ENCODE data around the gene ZNF213.

ZNF213 gene

DNA sequence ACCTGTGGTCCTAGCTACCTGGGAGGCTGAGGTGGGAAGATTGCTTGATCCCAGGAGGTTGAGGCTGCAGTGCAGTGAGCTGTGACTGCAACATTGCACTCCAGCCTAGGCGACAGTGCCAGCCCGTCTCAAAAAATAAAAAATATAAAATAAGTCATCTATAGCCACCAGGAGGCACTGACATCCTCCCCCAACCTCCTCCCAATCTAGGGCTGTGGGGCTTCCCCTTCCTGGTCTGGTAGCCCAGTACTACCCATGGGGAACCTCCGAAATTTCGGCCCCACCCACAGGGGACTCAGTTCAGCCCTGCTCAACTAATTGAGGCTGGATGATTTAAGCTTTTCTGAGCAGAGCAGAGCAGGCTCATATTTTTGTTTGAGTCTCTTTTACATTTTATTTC, 39.0 kb upstream of the ZNF213 start:
- Histone ChIP-seq H3K4me3 (ENCODE audit: low read length) (no peak overlapping the region), H3K9ac (ENCODE audit: low read length) (no peak overlapping the region), H3K4me1 (ENCODE audit: control insufficient read depth, insufficient read depth, low read length) (peaks cover 3% of the 10 kb centered on the region), H3K27me3 (ENCODE audit: control insufficient read depth, insufficient read depth, low read length) (no peaks in the 10 kb centered on the region), H3K27ac (ENCODE audit: low read depth, low read length) (no peak overlapping the region), H3K36me3 (ENCODE audit: control insufficient read depth, insufficient read depth, low read length) (no peaks in the 10 kb centered on the region)

DNA sequence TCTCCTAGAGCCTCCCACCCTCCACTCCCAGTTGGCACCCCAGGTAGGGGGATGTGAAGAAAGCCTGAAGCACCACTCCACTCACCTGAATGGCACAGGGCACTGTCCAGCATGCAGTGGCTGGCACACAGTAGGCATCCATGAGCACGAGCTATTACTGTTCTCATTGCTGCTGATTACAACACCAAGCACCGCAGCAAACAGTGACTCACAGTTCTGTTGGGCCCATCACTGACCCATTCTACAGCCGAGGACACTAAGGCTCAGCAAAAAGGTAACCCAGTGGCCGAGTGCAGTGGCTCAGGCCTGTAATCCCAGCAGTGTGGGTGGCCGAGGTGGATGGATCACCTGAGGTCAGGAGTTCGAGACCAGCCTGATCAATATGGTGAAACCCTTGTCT, 38.5 kb upstream of the ZNF213 start:
- H3K4me3 ChIP-seq (ENCODE audit: low read length): no peak overlapping the region
- H3K9ac ChIP-seq (ENCODE audit: low read length): no peak overlapping the region
- peaks cover 3% of the 10 kb centered on the region for H3K4me1 ChIP-seq (ENCODE audit: control insufficient read depth, insufficient read depth, low read length)
- H3K27ac ChIP-seq (ENCODE audit: low read depth, low read length): no peak overlapping the region
- no peaks in the 10 kb centered on the region for H3K36me3 ChIP-seq (ENCODE audit: control insufficient read depth, insufficient read depth, low read length)
- no peaks in the 10 kb centered on the region for H3K27me3 ChIP-seq (ENCODE audit: control insufficient read depth, insufficient read depth, low read length)

DNA sequence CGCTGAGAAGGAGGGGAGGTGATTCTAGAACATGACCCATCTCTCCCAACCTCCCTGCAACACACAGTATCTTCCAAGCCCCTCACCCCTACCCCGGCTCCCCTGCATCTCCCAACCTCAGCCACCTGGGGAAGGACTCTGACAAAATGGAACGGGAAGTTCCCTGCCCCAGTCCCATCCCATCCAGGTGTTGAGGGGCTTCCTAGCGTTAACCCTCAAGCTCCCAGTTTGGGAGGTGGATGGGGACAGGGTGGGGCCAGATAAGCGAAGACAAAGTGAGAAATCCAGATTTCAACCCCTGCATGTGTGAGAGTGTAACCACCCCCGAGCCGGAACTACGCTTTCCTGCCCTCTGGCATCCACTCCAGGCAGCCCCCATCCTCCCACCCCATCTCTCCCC, 37.6 kb upstream of the ZNF213 start:
- Histone ChIP-seq H3K27ac (ENCODE audit: low read depth, low read length) (no peak overlapping the region), H3K4me3 (ENCODE audit: low read length) (no peak overlapping the region), H3K36me3 (ENCODE audit: control insufficient read depth, insufficient read depth, low read length) (no peaks in the 10 kb centered on the region), H3K27me3 (ENCODE audit: control insufficient read depth, insufficient read depth, low read length) (no peaks in the 10 kb centered on the region), H3K9ac (ENCODE audit: low read length) (no peak overlapping the region), H3K4me1 (ENCODE audit: control insufficient read depth, insufficient read depth, low read length) (peaks cover 3% of the 10 kb centered on the region)

DNA sequence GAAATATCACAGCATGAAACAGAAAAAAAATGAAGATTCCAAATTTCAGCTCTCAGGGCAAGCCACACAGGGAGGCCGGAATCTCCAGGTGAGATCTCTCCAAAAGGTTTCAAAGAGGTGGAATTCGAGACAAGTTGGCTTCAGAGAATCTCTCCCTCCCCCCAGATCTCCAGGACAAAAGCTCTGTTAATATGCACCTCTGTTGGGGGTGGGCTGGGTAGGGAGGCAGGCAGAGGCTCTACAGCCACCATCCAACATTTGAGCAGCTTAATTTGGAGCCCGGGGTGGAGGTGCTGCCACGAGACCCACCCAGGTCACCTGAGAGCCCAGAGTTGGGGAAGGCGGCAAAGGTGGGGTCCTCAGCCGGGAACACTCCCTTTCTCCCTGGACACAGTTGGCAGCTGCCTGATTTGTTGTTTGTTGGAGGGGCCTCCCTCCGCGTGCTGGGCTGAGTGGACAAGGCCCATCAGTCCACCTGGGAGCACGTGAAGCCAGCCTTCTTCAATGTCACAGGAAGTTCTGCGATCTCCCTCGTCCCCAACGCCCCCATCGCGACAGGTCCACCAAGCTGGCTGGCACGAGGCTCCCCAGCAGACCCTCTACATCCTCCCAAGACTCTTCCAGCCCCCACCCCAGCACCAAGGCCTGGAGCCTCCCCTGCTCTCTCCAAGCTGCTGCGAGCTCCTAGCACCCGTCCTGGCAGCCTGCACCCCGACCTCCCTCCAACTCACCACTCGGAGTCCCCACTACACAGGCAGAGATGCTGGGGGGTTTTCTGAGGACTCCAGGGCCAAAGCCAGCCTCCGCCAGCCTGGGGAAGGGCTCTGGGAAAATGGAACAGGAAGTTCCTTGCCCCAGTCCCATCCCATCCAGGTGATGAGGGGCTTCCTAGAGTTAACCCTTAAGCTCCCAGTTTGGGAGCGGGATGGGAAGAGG, 36.1 kb upstream of the ZNF213 start, which contains the start of gene ZSCAN10:
ZSCAN10 (minus strand) TSS at position 836 of the 936 bp plus-strand sequence. CDS start 6,357 bp downstream, outside the sequence.
- Histone ChIP-seq H3K4me1 (ENCODE audit: control insufficient read depth, insufficient read depth, low read length) (peaks cover 3% of the 10 kb centered on the region), H3K27ac (ENCODE audit: low read depth, low read length) (no peak within 1 kb of the TSS), H3K9ac (ENCODE audit: low read length) (peak within 1 kb of the TSS; percentile 17), H3K27me3 (ENCODE audit: control insufficient read depth, insufficient read depth, low read length) (no peaks in the 10 kb centered on the region), H3K4me3 (ENCODE audit: low read length) (peak within 1 kb of the TSS; percentile 44), H3K36me3 (ENCODE audit: control insufficient read depth, insufficient read depth, low read length) (no peaks in the 10 kb centered on the region)

DNA sequence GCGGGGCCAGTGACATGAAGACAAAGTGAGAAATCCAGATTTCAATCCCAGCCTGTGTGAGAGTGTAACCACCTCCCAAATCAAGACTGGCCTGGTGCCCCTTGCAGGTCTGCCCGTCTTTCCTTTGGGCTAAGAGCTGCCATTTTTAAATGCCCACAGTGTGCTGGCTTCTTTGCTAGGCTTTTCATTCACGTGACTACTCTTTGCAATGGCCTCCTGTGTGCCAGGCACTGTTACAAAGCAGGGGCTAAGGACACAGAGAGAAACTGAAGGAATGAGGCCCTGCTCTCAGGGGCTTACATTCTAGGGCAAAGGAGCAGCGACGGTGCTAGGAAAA, 35.5 kb upstream of the ZNF213 start:
- Histone ChIP-seq H3K36me3 (ENCODE audit: control insufficient read depth, insufficient read depth, low read length) (no peaks in the 10 kb centered on the region), H3K4me1 (ENCODE audit: control insufficient read depth, insufficient read depth, low read length) (peaks cover 3% of the 10 kb centered on the region), H3K27me3 (ENCODE audit: control insufficient read depth, insufficient read depth, low read length) (no peaks in the 10 kb centered on the region), H3K4me3 (ENCODE audit: low read length) (no peak overlapping the region), H3K27ac (ENCODE audit: low read depth, low read length) (no peak overlapping the region), H3K9ac (ENCODE audit: low read length) (no peak overlapping the region)

DNA sequence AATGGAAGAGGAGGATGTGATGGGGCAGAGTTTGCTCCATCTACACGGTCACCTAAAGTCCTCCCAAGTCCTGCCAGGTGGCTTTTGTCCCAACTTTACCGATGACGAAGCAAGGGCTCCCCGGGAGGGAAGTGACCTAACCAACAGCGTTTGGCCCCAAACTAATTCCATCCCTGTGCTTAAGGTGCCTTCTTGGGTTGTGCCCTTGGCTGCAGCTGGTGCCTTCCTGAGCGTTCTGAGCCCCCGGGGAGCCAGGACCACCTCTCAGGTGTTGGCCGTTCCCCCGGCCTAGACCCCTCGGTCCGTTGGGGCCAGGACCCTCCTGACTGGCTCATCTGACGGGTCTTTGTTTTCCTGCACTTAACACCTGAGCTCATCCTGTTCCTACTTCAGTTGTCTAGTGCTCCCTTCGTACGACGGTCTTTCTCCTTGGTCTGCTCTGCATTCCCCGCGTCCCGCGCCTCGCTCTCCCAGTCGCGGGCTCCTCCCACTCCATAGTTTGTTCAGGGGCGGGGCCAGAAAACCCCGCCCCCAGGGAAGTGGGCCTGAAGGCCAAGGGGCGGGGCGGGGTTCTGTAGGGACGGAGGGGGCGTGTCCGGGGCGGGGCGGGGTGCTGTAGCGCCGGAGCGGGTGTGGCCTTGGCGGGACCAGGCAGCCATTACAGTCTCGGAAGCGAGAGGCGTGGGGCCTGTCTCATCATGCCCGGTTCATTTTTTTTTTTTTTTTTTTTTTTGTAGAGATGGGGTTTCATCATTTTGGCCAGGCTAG, 34.9 kb upstream of the ZNF213 start:
- H3K27me3 ChIP-seq (ENCODE audit: control insufficient read depth, insufficient read depth, low read length): no peaks in the 10 kb centered on the region
- no peaks in the 10 kb centered on the region for H3K36me3 ChIP-seq (ENCODE audit: control insufficient read depth, insufficient read depth, low read length)
- no peak overlapping the region for H3K27ac ChIP-seq (ENCODE audit: low read depth, low read length)
- H3K4me3 ChIP-seq (ENCODE audit: low read length): peak overlapping the region; percentile 44
- H3K4me1 ChIP-seq (ENCODE audit: control insufficient read depth, insufficient read depth, low read length): peaks cover 3% of the 10 kb centered on the region
- peak overlapping the region; percentile 17 for H3K9ac ChIP-seq (ENCODE audit: low read length)

DNA sequence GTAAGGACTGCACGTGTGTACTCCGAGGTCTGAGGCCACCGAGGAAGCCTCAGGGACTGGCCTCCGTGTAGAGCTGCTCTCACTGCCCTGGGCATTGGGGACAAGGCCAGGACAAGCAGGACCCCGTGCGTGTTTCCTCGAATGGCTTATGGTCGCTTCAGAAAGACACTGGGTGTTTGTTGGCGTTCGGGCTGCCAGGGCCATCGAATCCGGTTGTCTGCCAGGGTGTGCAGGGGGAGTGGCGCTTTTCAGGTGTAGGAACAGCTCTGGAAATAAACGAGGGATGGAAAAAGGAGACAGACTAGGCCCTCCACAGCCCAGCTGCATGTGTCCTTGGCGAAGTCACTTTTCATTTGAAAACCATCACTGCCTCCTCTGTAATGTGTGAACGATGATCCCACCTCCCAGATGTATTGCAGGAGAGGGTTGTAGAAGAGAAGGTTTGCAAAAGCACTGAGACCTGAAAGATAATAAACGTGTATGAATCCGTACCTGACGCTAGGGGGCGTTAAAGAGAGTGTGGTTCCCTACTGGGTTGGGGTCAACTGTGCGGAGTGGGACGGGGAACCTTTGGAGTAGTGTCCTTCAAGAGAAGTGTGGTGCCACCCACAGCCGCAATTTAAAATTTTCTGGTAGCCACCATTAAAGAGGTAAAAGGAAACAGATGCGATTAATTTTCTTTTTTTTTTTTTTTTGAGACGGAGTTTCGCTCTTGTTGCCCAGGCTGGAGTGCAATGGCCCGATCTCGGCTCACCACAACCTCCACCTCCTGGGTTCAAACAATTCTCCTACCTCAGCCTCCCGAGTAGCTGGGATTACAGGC, 33.6 kb upstream of the ZNF213 start:
- H3K27me3 ChIP-seq (ENCODE audit: control insufficient read depth, insufficient read depth, low read length): no peaks in the 10 kb centered on the region
- H3K4me3 ChIP-seq (ENCODE audit: low read length): no peak overlapping the region
- H3K27ac ChIP-seq (ENCODE audit: low read depth, low read length): no peak overlapping the region
- H3K36me3 ChIP-seq (ENCODE audit: control insufficient read depth, insufficient read depth, low read length): no peaks in the 10 kb centered on the region
- peaks cover 6% of the 10 kb centered on the region for H3K4me1 ChIP-seq (ENCODE audit: control insufficient read depth, insufficient read depth, low read length)
- no peak overlapping the region for H3K9ac ChIP-seq (ENCODE audit: low read length)

DNA sequence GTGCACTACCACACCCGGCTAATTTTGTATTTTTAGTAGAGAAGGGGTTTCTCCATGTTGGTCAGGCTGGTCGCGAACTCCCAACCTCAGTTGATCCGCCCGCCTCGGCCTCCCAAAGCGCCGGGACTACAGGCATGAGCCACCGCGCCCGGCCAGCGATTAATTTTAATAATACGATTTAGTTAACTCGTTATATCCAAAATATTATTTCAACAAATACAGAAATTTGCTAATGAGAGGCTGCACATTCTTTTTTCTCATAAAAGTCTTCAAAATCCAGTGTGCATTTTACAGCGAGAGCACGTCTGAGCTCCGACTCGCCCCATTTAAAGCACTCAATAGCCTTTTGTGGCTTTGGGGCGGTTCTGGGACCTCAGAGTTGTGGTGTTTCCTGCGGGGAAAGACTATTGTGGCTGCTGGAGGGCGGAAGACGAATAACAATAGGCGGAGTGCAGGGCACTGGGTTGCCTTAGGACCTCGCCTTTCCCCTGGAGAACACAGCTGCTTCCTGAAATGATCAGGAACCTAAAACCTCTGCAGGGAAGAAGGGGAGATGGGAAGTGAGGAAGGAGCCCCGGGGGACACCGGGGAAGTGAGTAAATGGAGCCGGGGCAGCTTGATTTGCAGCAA, 32.9 kb upstream of the ZNF213 start:
- Histone ChIP-seq H3K4me3 (ENCODE audit: low read length) (no peak overlapping the region), H3K4me1 (ENCODE audit: control insufficient read depth, insufficient read depth, low read length) (peaks cover 6% of the 10 kb centered on the region), H3K9ac (ENCODE audit: low read length) (no peak overlapping the region), H3K36me3 (ENCODE audit: control insufficient read depth, insufficient read depth, low read length) (no peaks in the 10 kb centered on the region), H3K27me3 (ENCODE audit: control insufficient read depth, insufficient read depth, low read length) (no peaks in the 10 kb centered on the region), H3K27ac (ENCODE audit: low read depth, low read length) (no peak overlapping the region)

DNA sequence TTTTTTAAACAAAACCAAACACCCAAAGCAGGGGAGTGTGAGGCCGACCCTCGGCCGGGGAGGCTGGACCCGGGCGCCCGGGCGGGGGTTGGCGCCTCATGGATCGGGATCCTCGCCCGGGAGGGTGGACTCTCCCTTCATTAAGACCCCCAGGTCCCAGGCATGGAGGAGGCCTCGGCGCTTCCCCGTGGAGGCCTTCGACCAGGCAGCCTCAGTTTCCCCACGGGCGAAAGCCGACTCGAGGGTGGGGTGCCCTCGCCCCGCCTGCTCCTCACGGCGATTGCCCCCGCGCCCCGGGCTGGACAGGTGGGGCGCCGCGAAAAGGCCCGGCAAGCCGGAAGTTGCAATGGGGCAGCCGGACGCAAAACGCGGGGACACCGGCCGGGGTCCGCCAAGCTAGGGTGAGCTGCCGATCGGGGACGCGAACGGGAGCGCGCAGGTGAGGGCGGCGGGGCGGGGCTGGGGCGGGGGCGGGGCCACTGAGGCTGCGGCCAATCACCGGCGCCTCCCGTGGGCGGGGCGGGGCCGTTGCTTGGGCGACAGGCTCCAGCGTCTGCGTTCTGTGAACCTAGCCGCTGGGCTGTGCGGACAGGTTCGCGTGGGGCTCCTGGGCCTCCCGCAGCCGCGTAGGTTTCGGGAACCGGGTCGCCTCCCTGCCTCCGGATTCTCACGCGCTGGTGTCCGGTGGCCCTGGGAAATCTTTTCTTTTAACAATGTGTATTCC, 28.5 kb upstream of the ZNF213 start:
- Histone ChIP-seq H3K9ac (ENCODE audit: low read length) (peak overlapping the region; percentile 92), H3K36me3 (ENCODE audit: control insufficient read depth, insufficient read depth, low read length) (no peaks in the 10 kb centered on the region), H3K27me3 (ENCODE audit: control insufficient read depth, insufficient read depth, low read length) (no peaks in the 10 kb centered on the region), H3K27ac (ENCODE audit: low read depth, low read length) (peak overlapping the region; percentile 64), H3K4me1 (ENCODE audit: control insufficient read depth, insufficient read depth, low read length) (peaks cover 3% of the 10 kb centered on the region), H3K4me3 (ENCODE audit: low read length) (peak overlapping the region; percentile 88)

DNA sequence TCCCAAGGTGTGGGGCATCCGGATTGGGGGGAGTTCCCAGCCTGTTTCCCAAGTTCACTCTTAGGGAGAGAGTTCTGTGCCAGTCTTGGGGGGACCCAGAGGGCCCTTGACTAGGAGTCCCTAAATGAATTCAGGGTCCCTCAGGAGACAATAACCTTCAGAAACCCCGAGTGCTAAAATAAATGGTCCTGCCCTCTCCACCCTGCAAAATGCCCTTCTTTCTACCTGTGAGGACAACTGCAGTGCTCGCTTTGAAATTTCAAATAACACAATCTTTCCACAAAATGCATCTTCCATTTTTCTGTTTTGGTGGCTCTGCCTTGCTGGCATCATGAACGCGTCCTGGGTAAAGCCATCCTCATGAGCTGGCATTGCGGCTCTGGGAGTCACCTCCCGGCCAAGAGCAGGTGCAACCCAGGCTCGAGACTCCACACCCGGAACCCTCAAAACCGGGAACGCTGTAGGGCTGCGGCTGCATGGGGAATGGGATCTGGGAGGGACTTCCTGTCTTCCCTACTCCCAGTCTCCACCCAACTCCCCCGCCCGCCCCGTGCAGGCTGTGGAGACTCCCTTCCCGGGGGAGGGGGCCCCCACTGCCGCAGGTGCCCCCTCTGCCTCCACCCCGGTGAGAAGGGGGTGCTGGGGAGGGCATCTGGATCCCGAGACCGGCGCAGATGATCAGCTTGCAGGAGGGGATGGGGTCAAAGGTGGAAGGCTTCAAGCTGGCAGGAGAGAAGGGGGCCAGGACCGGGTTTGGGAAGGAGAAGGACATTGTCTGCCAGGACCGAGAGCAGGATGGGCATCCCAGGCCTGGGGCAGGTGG, 22.6 kb upstream of the ZNF213 start, which contains the start of gene ZNF205:
ZNF205 (plus strand) TSS at position 529 of the 823 bp plus-strand sequence. CDS start 845 bp downstream, outside the sequence.
- Histone ChIP-seq H3K36me3 (ENCODE audit: control insufficient read depth, insufficient read depth, low read length) (peaks cover 3% of the 10 kb centered on the region), H3K4me3 (ENCODE audit: low read length) (peak within 1 kb of the TSS; percentile 92), H3K4me1 (ENCODE audit: control insufficient read depth, insufficient read depth, low read length) (peaks cover 14% of the 10 kb centered on the region), H3K9ac (ENCODE audit: low read length) (peak within 1 kb of the TSS; percentile 64), H3K27me3 (ENCODE audit: control insufficient read depth, insufficient read depth, low read length) (no peaks in the 10 kb centered on the region), H3K27ac (ENCODE audit: low read depth, low read length) (peak within 1 kb of the TSS; percentile 62)
